Right lobe of liver (tissue), 4 donors: ENCODE measurements around the gene HADHB.

Source experiments
- POLR2A ChIP-seq: fragments of 450-650 bp; IDR thresholded peaks from one replicate; pipeline ENCODE4 v1.6.1; 2017; ENCODE audit warnings: antibody characterized with exemption, mild to moderate bottlenecking
- TF ChIP-seq, protein P1 (sequence below), 4 donors: fragments of 200-600 bp in 3 of 4; fragments of 450-650 bp in 1 of 4; IDR thresholded peaks; one replicate each; pipeline versions ENCODE4 v1.5.1 to v1.8.0; 2016 to 2022; ENCODE audit warnings: antibody characterized with exemption in 4 of 4, mild to moderate bottlenecking in 2 of 4
- donor health status: DM: no; HTN: no; CAD: no.
- donor health status: DM: no; HTN: no; CAD: no.
- donor health status: DM: no; HTN: yes; CAD: no.

DNA sequence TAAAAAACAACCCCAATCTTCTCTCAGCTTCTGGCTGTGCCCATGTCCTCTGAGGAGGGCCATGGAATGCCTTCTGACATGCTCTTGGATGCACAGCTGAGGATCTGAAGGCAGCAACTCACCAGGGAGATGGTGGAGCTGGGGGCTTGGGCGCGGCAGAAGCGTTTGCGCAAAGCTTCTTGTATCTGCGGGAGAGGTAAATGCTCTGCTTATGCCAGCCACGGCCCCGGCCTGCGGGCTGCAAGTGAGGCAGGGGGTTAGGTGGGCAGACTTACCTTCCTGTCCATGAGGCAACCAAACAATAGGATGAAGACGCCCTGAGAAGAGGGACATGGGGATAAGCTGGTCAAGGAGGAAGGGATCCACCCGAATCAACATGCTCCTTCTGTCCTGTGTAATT, 65.2 kb downstream of the HADHB start:
- no peak for TF ChIP-seq POLR2A
- TF ChIP-seq, protein P1, sequence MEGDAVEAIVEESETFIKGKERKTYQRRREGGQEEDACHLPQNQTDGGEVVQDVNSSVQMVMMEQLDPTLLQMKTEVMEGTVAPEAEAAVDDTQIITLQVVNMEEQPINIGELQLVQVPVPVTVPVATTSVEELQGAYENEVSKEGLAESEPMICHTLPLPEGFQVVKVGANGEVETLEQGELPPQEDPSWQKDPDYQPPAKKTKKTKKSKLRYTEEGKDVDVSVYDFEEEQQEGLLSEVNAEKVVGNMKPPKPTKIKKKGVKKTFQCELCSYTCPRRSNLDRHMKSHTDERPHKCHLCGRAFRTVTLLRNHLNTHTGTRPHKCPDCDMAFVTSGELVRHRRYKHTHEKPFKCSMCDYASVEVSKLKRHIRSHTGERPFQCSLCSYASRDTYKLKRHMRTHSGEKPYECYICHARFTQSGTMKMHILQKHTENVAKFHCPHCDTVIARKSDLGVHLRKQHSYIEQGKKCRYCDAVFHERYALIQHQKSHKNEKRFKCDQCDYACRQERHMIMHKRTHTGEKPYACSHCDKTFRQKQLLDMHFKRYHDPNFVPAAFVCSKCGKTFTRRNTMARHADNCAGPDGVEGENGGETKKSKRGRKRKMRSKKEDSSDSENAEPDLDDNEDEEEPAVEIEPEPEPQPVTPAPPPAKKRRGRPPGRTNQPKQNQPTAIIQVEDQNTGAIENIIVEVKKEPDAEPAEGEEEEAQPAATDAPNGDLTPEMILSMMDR (IDR thresholded peaks at IDR 0.05), result no peak
